Suprapubic skin (tissue), 4 donors: ENCODE measurements around the gene PCDH8.

Experiments used
- CTCF ChIP-seq, 2 donors: fragments of 200-600 bp in 1 of 2; fragments of 450-650 bp in 1 of 2; sonication (generic) in 1 of 2; IDR thresholded peaks; one replicate each; pipeline ENCODE4 v1.5.1; 2016 to 2019; ENCODE audit warnings: antibody characterized with exemption in 2 of 2, mild to moderate bottlenecking in 1 of 2, moderate library complexity in 1 of 2
- EP300 ChIP-seq: sonication (generic); formaldehyde crosslinking; IDR thresholded peaks from one replicate; pipeline ENCODE4 v1.6.1; 2017; ENCODE audit warnings: antibody characterized with exemption
- POLR2AphosphoS5 ChIP-seq, 3 donors: sonication (generic); formaldehyde crosslinking; IDR thresholded peaks; one replicate each; pipeline ENCODE4 v1.6.1; 2017; ENCODE audit warnings: antibody characterized with exemption in 3 of 3

GRCh38 chr13:52848455-52849195, at the start of gene PCDH8:
- TF ChIP-seq CTCF (IDR thresholded peaks at IDR 0.05) (no peak), POLR2AphosphoS5 (IDR thresholded peaks at IDR 0.05) (no peak), EP300 (no peak)
